Measurements from ENCODE around the gene SIVA1.

SIVA1 gene

GRCh38 chr14:104752735-104753527, at the start of gene SIVA1:
Gene SIVA1 (plus strand): TSS chr14:104753147. CDS start chr14:104753202, 55 bp downstream.
- DNase-seq: peak; percentile 100

GRCh38 chr14:104703269-104703668, 49.7 kb upstream of the SIVA1 start:
- no peak for DNase-seq

- no peak for DNase-seq
Observed at GRCh38 chr14:104704252-104704651, 48.7 kb upstream of the SIVA1 start.

GRCh38 chr14:104705340-104706047, 47.5 kb upstream of the SIVA1 start:
- no peak for DNase-seq

GRCh38 chr14:104706733-104707607, 46.0 kb upstream of the SIVA1 start:
- DNase-seq: no peak

- DNase-seq: no peak
Observed at GRCh38 chr14:104707608-104708595, 45.0 kb upstream of the SIVA1 start.

- peak; percentile 72 for DNase-seq
Observed at GRCh38 chr14:104708606-104709268, 44.2 kb upstream of the SIVA1 start.

- DNase-seq: no peak
Observed at GRCh38 chr14:104709387-104710039, 43.4 kb upstream of the SIVA1 start.

GRCh38 chr14:104710071-104710735, 42.7 kb upstream of the SIVA1 start:
- no peak for DNase-seq

GRCh38 chr14:104712881-104713734, 39.8 kb upstream of the SIVA1 start:
- DNase-seq: no peak

- no peak for DNase-seq
Observed at GRCh38 chr14:104714066-104714465, 38.9 kb upstream of the SIVA1 start.

GRCh38 chr14:104714681-104715080, 38.3 kb upstream of the SIVA1 start:
- DNase-seq: no peak

- DNase-seq: no peak
Observed at GRCh38 chr14:104715416-104715815, 37.5 kb upstream of the SIVA1 start.

- no peak for DNase-seq
Observed at GRCh38 chr14:104715871-104716270, 37.1 kb upstream of the SIVA1 start.

- no peak for DNase-seq
Observed at GRCh38 chr14:104717137-104717536, 35.8 kb upstream of the SIVA1 start.

GRCh38 chr14:104717646-104718045, 35.3 kb upstream of the SIVA1 start:
- DNase-seq: no peak

GRCh38 chr14:104718147-104718546, 34.8 kb upstream of the SIVA1 start:
- no peak for DNase-seq

- DNase-seq: no peak
Observed at GRCh38 chr14:104718871-104719270, 34.1 kb upstream of the SIVA1 start.

- DNase-seq: no peak
Observed at GRCh38 chr14:104719343-104719742, 33.6 kb upstream of the SIVA1 start.

Measured in right hindlimb (tissue), 1 donor.